Left renal pelvis (tissue), 4 donors: ENCODE data around the gene LSM12. TPM values are rescaled to one million over a fixed set of nuclear protein-coding genes. Genes with fewer than 3 reads are reported as not detected.

Source experiments
- DNase-seq, 4 donors: peaks; one replicate each; pipeline ENCODE4 v3.0.0-alpha.2; 2013; ENCODE audit warnings: low read depth in 4 of 4, low spot score in 3 of 4
- polyA plus RNA-seq, 4 donors: library from polyadenylated mRNA; unstranded; fragments of 120-200 nt; gene quantifications; one replicate each; pipeline ENCODE4 v1.2.1, GENCODE V29; 2013; ENCODE audit not compliant: insufficient read length in 4 of 4

LSM12 gene
- polyA plus RNA-seq, 4 donors, result 34.2 to 48.7 (median 41.2) TPM

DNA sequence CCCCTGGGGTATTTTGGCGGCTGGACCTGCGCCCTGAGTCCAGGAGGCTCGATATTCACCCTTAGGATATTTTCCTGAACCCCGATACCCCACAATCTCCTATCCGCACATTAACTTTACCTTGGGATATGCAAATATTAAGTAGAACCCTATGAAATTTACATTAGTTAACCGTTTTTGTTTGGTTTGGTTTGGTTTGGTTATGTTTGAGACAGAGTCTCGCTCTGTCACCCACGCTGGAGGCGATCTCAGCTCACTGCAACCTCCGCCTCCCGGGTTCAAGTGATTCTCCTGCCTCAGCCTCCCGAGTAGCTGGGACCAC lies 71.4 kb downstream of the LSM12 start:
- no peak for DNase-seq

DNA sequence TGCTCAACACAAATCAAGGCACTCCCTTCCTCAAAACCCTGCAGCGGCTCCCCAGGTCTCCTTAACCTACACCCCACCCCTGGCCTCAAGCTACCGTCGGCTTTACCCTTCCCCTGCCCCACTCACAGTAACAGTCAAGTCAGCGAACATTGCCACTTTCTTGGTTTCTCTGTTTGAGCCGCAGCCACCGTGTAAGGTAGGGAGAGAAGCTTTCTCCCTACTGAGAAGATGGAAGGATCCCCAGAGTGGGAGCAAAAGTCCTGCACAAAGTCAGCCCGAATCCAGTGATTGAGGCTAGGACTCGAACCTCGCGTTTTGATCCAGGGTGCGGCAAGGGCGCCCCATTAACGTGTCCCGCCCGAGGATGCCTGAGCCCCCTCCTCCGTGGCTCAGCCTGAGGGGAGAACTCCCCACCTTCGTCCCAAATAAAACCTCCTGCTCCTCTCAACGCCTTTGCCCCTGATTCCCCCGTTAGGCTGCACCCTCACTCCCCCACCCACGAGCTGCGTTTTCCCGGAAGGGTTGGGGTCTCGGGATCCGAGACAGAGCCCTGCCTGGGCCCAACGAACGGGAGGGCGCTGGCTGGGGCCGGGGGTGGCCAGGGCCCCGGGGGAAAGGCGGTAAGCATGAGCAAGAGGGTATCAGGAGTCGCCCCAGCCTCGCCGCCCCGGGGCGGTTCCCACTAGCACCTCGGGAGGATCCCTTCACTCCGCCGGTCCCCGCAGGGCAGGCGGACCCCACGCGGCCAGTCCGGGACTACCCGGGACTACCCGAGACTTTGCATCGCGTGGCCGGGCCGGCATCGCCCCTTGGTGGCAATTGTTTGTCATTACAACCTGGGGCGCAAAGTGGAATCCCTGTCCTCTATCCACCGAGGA lies 72.0 kb downstream of the LSM12 start:
- no peak for DNase-seq

DNA sequence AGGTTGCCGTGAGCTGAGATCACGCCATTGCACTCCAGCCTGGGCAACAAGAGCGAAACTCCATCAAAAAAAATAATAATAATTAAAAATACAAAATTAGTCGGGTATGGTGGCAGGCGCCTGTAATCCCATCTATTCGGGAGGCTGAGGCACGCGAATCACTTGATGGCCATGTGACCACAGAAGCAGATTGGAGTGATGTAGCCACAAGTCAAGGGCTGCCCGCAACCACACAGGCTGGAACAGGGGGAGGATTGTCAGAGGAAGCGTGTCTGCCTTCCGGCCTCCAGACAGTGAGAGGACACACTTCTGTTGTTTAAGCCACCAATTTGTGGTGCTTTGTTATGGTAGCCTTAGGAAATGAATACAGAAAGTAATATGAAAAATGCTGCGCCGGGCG lies 73.8 kb downstream of the LSM12 start:
- no peak for DNase-seq

DNA sequence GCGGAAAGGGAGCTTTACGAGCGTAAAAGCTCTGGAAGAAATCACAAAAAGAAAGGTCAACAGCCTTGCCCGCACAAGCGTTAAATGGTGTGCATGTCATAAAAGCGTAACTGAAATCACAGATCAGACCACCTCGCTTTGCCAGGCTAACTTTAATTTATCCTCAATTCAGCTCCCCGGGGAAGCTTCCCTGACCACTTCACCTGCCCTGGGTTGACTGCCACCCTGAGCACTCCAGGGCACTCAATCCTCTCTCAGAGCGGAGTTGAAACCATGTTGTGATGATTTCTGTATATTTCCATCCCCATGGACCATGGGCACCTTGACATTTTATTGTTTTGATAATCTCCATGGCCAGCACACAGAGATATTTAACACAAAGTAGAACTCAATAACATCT lies 78.2 kb downstream of the LSM12 start:
- no peak for DNase-seq

DNA sequence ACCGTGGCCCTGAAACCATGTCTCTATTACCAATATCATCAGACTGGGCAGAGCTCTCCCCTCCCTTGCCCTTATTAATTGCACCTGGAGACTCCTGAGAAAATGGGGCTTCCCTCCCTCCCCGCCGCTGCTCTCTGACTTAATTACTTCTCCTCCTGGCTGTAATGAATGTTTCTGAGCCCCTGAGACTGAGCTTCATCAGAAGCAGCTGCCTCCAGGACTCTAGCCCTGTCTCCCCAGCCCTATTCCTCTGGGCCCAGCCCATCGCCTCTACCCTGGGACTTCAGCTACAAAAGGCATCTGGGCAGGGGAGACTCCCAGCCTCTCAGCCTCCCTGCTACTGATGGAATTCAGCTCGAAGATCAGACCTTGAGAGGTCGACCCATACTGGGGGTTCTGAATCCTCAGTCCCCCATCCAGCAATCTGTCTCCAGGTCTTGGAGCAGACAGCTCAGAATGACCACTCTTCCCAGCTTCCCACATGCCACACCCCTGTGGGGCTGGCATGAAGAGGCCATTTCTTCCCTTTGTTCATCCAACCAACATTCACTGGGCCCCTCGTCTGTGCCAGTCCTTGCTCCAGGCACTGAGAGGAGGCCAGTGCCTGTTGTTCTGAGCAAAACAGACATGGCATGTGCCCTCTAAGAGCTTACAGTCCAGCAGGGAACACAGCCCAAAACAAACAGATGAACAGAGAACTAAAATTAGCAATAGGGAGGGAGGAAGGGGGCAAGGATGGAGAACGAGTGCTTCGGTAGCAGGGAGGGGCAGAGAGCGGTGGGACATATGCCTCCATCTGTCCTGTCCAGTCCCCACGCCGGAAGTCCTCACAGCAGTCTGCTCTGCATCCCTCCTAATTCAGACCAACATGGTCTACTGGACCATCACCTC lies 79.1 kb downstream of the LSM12 start:
- no peak for DNase-seq

DNA sequence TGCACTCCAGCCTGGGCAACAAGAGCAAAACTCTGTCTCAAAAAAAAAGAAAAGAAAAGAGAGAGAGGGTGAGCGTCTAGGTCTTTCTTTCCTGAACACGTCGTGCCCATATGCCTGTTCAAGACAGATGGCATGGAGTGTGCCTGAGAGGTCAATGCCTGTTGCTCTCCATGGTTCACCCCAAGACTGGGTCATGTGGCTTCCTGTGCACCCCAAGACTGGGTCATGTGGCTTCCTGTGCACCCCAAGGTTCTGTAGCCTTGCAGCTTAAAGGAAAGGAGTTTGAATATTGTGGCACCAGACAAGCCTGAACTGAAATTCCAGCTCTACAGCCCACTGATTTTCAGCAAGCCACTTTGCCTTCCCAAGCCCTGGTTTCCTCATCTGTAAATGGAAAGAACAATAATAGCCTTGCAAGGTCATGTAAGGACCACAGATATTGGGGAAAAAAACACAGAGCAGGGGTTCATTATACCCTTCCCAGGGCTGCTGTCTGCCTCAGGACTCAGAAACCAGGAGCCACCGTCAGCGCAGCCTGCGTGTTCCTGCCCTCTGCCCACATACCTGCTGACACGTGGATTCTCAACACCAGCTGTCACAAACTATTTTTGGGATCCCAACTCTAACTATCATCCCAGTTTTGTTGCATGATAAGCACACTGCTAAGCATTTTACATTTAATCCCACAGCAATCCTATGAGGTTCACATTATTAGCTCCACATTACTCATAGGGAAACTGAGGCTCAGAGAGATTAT lies 80.1 kb downstream of the LSM12 start:
- DNase-seq, result no peak

DNA sequence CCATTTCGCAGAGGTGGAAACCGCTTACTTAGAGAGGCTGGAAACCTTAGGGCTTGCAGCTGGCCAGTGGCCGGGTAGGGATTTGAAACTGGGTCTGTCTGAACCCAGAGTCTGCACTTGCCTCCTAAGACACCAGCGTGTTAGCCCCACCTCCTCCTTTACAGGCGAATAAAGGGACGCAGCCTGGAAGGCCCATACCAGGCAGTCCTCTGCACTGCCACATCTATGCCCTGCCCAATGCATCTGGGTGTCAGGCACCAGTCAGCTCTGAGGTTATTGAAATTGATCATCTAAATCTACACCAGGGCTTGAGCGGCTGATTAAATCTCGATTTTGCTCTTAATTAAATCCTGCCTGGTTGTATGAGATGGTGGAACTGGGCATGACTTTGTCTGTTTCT lies 82.0 kb downstream of the LSM12 start:
- DNase-seq, result no peak

Other genes starting within 250 kb of the LSM12 start
- 10 to 100 TPM in 2 of 4 donors, 1 to 10 TPM in 2; 8.0 to 15.3 (median 11.4) TPM for gene MPP3, start 233.5 kb downstream of the LSM12 start, polyA plus RNA-seq
- 1 to 10 TPM in 1 of 4 donors, under 1 TPM in 3; 0.83 to 1.9 (median 0.92) TPM for gene CD300LG, start 219.5 kb downstream of the LSM12 start, polyA plus RNA-seq
- 1 to 10 TPM; 5.8 to 7.7 (median 6.1) TPM for gene MPP2, start 159.1 kb downstream of the LSM12 start, polyA plus RNA-seq
- under 1 TPM in 2 of 4 donors, not detected in 2; 0.34 to 0.43 TPM for gene PPY, start 124.2 kb downstream of the LSM12 start, polyA plus RNA-seq
- gene PYY, start 112.7 kb downstream of the LSM12 start, polyA plus RNA-seq, result under 1 TPM in 2 of 4 donors, not detected in 2; 0.24 to 0.30 TPM
- gene NAGS, start 62.0 kb downstream of the LSM12 start, polyA plus RNA-seq, result 1 to 10 TPM in 3 of 4 donors, under 1 TPM in 1; 0.93 to 3.6 (median 2.8) TPM
- 10 to 100 TPM; 26.9 to 47.5 (median 37.3) TPM for gene TMEM101, start 51.7 kb downstream of the LSM12 start, polyA plus RNA-seq
- gene G6PC3, start 4.1 kb upstream of the LSM12 start, polyA plus RNA-seq, result 10 to 100 TPM; 59.9 to 91.7 (median 73.9) TPM
- gene HDAC5, start 57.0 kb upstream of the LSM12 start, polyA plus RNA-seq, result 10 to 100 TPM; 42.3 to 54.2 (median 47.3) TPM
- gene HROB, start 75.3 kb upstream of the LSM12 start, polyA plus RNA-seq, result 1 to 10 TPM; 4.1 to 5.3 (median 4.6) TPM
- 1 to 10 TPM; 1.1 to 4.0 (median 2.1) TPM for gene ASB16, start 104.0 kb upstream of the LSM12 start, polyA plus RNA-seq
- gene TMUB2, start 120.3 kb upstream of the LSM12 start, polyA plus RNA-seq, result 10 to 100 TPM; 40.0 to 54.2 (median 42.8) TPM
- 10 to 100 TPM; 54.6 to 71.1 (median 68.9) TPM for gene ATXN7L3, start 133.2 kb upstream of the LSM12 start, polyA plus RNA-seq
- 100 to 1,000 TPM; 121 to 137 (median 129) TPM for gene UBTF, start 153.0 kb upstream of the LSM12 start, polyA plus RNA-seq
- 10 to 100 TPM in 1 of 4 donors, 1 to 10 TPM in 3; 7.6 to 60.4 (median 9.5) TPM for gene SLC4A1, start 201.5 kb upstream of the LSM12 start, polyA plus RNA-seq
- 10 to 100 TPM in 1 of 4 donors, 1 to 10 TPM in 3; 1.5 to 12.2 (median 2.0) TPM for gene RUNDC3A, start 241.9 kb upstream of the LSM12 start, polyA plus RNA-seq